GM21423 (cell line): ENCODE results near the gene KCNMB1.

ENCODE experiments used
- ATAC-seq: cut with Tn5 transposase; IDR thresholded peaks from one replicate; pipeline ENCODE4 v1.9.1; 2021; ENCODE audit warnings: mild to moderate bottlenecking, moderate library complexity; ENCODE audit not compliant: unreplicated experiment

Gene KCNMB1, protein sequence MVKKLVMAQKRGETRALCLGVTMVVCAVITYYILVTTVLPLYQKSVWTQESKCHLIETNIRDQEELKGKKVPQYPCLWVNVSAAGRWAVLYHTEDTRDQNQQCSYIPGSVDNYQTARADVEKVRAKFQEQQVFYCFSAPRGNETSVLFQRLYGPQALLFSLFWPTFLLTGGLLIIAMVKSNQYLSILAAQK

DNA sequence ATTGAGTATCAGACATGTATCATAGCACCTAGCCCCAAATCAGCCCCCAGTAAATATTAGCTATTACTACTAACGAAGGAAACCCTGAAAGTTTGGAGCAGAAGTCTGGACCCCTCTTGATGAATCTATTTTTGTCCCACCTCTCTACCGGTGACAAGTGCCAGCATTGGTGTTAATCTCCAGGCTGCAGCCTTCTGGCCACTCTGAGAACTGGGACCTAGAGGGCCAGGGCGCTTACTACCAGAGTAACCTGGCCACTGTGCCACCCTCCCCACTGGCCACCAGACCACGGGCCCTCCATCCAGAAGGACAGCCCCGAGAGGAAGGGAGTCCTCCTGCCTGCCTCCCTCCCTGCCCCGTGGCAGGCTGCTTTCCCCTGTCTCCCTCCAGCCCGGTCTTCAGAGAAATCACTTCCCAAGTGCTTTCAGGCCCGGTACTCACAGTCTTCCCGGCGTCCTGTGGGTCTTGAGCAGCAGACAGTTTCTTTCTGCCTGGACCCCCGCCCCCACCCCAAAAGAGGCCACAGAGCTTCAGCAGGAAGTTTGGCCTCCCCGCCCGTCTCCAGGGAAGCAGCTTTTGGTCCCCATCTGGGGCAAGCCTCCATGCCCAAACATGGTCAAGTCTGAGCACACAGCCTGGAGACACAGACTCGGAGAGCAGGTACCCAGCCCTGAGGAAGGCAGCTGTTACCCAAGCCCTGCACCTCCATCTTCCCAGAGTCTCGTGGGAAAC, at the start of gene KCNMB1:
Gene KCNMB1 (minus strand): TSS at position 550 of the 732 bp plus-strand sequence. CDS start 3,920 bp downstream, outside the sequence.
- ATAC-seq, result peak; percentile 39

- ATAC-seq, result no peak
Measured at GRCh38 chr5:170438581-170438980, 49.4 kb upstream of the KCNMB1 start.

DNA sequence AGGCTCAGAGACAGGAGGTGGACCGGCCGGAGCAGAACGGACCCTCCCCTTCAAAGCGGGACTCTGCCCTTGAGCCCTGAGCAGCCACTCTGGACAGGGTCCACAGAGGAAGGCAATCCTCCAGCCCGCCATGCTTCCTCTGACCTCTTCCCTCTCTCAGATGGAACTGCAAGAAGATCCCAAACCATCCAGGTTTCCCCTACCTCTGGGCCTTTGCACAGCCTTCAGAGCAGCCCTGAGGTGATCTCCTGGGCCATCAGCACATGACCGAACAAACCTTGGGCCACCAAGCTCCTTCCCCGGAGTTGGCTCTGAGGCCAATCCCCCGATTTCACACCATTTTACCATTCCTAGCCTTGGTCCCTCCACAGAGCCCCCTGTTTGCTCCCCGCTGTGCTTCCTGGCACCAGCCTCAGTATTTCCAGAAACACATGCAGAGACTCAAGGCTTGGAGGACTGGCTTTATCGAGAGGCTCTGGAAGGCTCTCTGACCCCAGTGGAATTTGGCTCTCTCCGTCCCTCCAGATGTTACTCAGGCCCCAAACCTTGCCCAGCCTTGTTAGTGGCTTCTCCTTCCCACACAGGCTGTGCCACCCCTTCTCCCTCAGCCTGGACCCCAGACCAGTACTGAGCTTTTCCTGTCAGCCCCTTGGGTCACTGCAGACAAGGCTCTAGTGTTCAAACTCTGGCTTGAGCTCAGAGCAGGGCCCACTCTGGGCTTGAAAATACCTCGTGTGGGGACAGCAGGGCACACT, 48.6 kb upstream of the KCNMB1 start:
- ATAC-seq, result no peak

- no peak for ATAC-seq
Measured at GRCh38 chr5:170436335-170436734, 47.2 kb upstream of the KCNMB1 start.

GRCh38 chr5:170434966-170435605, 45.9 kb upstream of the KCNMB1 start:
- peak; percentile 76 for ATAC-seq

DNA sequence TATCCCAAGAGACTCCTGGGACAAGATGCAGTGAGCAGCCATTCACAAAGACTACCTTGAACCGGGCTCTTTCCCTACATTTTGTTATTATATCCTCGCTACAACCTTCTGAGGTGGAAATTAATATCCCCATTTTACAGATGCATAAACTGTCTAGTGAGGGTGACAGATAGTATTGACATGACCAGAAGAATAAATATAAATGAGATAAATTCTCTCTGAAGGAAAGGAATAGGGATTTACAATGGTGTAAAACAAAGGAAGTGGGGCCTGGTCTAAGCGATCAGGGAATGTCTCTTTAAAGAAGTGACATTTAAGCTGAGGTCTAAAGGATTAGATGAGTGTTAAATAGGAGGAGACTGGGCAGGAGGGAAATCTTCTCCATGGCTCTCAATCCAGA, 43.5 kb upstream of the KCNMB1 start:
- ATAC-seq, result no peak

DNA sequence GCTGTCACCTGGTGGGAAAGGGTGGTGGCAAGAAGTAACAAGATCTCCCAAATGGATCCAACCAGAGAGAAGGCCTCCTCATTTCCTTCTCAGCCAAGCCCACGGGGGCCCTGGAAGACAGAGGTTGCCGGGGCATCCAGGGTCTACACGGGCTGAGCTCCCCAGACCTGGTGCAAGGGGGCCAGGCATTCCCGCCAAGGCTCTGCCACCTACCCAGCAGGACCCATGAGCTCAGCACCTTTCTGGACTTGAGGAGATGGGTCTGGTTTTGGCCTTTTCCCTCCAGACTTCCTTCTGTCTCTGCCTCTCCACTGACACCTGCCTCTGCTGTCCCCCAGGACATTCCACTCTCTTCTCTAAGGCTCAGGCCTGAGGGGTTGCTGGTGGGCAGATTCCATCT, 42.4 kb upstream of the KCNMB1 start:
- no peak for ATAC-seq

GRCh38 chr5:170430866-170431437, 41.8 kb upstream of the KCNMB1 start:
- ATAC-seq, result no peak

GRCh38 chr5:170430256-170430655, 41.1 kb upstream of the KCNMB1 start:
- ATAC-seq, result no peak

DNA sequence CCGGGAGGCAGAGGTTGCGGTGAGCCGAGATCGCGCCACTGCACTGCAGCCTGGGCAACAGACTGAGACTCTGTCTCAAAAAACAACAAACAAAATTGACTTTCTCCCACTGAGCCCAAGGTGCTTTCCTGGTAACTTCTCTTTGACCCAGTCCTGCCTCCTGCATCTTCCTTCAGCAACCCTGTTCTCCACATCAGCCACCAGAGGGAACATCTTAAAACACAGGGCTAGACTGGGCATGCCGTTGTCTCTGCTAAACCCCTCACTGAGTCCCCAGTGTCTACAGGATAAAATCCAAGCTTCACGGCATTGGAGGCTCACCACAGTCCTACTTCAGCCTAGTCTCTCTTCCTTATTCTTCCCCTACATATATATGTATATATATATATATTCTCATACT, 39.8 kb upstream of the KCNMB1 start:
- ATAC-seq, result no peak

- ATAC-seq, result no peak
Measured at GRCh38 chr5:170427672-170428236, 38.6 kb upstream of the KCNMB1 start.

- ATAC-seq, result no peak
Measured at GRCh38 chr5:170426786-170427185, 37.6 kb upstream of the KCNMB1 start.

- no peak for ATAC-seq
Measured at GRCh38 chr5:170426149-170426767, 37.1 kb upstream of the KCNMB1 start.

DNA sequence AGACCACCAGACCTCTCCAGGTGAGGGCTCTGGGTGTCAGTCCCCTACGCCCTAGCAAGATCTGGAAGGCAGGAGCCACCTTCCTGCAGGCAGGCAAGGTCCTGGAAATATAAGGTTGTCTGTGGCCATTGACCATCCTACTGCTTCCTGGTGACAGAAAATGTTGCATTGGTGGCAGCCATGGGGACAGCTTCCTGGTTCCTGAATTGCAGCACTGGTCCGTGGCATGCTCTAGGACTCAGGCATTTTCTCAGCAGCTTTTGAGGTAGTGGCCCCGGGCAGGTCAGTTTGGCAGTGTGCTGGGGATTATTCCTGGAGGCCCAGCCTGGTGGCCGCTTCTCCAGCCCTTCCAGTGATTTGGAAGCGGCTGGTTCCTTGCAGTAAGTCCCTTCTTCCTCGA, 36.6 kb upstream of the KCNMB1 start:
- ATAC-seq, result no peak

DNA sequence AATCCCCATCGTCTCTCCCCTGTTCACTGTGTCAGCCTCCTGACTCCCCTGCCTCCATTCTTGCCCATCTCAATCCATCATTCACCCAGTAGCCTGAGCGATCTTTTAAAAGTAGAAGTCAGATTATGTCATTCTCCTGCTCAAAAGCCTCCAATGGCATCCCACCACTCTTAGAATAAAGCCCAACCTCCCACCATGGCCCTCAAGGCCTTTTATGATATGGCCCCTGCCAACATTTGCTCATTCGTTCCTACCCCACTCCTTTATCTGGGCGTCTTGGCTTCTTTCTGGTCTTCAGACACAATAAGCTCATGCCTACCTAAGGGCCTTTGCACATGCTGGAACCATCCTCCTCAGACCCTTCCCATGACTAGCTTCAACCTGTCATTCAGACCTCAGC, 35.5 kb upstream of the KCNMB1 start:
- ATAC-seq, result no peak

DNA sequence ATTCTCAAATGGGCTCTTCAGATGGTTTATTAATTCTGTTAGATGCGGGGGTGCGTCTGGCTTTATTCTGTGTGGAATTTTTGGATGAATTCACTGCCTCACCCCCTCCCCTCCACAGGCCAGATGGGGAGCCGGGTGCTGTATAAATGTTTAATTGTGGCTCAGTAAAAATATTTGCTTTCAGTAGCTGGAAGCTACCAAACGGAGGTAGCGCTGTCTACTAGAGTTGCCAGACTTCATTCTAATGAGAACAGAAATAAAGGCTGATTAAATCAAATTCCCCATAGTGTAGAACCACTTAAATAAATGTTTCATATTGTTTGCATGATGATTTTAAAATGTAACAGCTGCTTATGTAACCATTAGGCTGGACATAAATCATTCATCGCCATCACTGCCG, 34.5 kb upstream of the KCNMB1 start:
- no peak for ATAC-seq

DNA sequence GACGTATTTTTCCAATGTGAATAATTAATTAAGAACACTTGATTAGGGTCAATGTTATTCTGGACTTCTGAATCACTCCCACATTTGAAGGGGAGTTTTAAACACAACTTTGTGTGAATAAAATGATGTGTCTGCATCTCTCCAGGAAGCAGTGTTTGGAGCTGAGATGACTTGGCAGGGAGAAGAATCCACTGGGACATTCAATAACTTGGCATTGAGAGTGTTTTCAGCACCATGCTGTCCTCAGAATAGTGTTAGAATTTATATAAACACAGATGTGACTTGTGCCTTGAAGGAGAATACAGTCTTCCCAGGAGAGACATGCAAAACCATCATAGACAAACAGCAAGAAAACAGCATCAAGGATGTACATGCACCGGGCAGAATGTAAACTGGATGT, 32.7 kb upstream of the KCNMB1 start:
- ATAC-seq, result no peak

DNA sequence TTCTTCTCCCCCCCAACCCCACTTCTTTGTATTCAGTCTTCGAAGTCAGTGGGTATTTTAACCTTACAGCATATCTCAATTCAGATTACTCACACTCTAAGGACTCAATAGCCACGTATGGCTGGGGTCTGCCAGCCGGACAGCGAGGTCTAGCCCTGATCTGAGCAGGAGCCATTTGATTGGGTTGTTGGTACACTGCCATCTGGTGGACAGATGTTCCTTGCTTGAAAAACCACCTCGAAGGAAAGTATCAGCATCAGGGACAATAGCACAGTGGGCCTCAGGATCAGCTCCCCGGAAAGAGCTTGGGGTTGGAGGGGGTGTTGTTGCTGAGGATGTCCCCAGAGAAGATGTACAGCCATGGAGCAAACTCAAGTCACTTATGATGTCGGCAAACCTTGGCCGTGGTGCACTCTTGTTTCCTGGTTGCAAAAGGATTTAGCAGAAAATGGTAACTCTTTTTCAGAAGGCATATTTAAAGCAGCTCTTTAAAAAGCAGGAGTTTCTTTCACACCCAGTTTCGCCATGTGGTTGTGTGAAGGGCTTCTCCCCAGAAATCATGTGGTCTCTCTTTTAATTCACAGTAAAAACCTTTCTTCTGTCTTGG, 31.7 kb upstream of the KCNMB1 start:
- ATAC-seq, result no peak

DNA sequence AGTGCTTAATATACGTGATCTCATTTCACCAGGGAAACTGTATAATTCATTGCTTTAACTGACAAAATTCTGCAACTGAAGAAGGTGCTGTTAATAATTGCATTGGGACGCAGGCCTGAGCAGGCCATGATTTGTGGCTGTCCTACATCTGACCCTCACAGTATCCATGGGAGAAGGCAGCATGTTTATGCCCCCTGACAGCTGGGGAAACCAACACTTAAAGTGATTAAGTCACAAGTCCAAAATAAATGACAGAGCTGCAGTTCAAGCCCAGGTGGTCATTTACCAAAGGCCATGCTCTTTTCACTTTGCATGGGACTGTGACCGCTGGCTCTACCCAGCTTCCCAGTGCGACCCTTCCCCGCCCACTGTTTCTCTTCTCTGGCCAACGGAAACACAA, 30.5 kb upstream of the KCNMB1 start:
- ATAC-seq, result no peak

DNA sequence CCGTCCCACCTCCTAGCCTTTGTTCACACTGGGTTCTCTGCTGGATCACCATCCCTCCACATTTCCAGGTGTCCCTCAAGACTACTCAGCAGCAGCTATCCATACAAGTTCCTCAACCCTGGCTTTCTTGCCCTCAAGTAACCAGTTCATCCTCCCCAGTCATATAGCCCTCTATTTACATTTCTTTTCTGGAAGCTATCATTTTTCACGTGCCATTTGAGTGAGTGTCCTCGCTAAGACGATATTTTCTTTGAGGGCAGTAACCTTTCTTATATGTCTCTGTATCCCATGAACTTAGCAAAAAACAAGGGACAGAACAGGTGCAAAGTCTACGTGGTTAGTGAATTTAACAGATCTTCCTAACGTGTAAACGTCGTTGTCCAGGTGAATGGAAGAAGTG, 29.6 kb upstream of the KCNMB1 start:
- no peak for ATAC-seq
